ENCODE data around the gene PPP2R5C.
"Not testable (repeated sequence)": the region's sequence is repeated elsewhere in the genome, so short reads cannot be mapped to it uniquely, and the experiment has no call there.

Gene PPP2R5C

GRCh38 chr14:101958418-101959180 is 197.1 kb downstream of the PPP2R5C start:
- DNase-seq = no peak

- no peak for DNase-seq
Measured at GRCh38 chr14:101959277-101959676, 197.8 kb downstream of the PPP2R5C start.

GRCh38 chr14:101960225-101960624 is 198.7 kb downstream of the PPP2R5C start:
- DNase-seq = peak in 1 of 2 donors; percentile 11

- peak; percentile 42 to 76 for DNase-seq
Measured at GRCh38 chr14:101961011-101961721, 199.7 kb downstream of the PPP2R5C start.

- DNase-seq = no peak
Measured at GRCh38 chr14:101961746-101962502, 200.4 kb downstream of the PPP2R5C start.

GRCh38 chr14:101962503-101962874 is 201.0 kb downstream of the PPP2R5C start:
- no peak for DNase-seq

- no peak for DNase-seq
Measured at GRCh38 chr14:101963052-101963451, 201.5 kb downstream of the PPP2R5C start.

- DNase-seq = no peak
Measured at GRCh38 chr14:101963656-101964296, 202.3 kb downstream of the PPP2R5C start.

- DNase-seq = peak; percentile 53 to 65
Measured at GRCh38 chr14:101964297-101965180, 203.0 kb downstream of the PPP2R5C start, which contains the start of gene DYNC1H1. DYNC1H1 (plus strand) TSS chr14:101964573; CDS start chr14:101964692, 119 bp downstream.

- peak; percentile 30 to 45 for DNase-seq
Measured at GRCh38 chr14:101965181-101965544, 203.7 kb downstream of the PPP2R5C start.

- no peak for DNase-seq
Measured at GRCh38 chr14:101965770-101966722, 204.5 kb downstream of the PPP2R5C start.

GRCh38 chr14:101966742-101967141 is 205.2 kb downstream of the PPP2R5C start:
- no peak for DNase-seq

GRCh38 chr14:101968186-101968585 is 206.7 kb downstream of the PPP2R5C start:
- DNase-seq = no peak

GRCh38 chr14:101969481-101969880 is 208.0 kb downstream of the PPP2R5C start:
- no peak for DNase-seq

GRCh38 chr14:101970830-101971400 is 209.4 kb downstream of the PPP2R5C start:
- no peak for DNase-seq

- DNase-seq = not testable (repeated sequence)
Measured at GRCh38 chr14:101971458-101971857, 209.9 kb downstream of the PPP2R5C start.

GRCh38 chr14:101972126-101972866 is 210.8 kb downstream of the PPP2R5C start:
- peak in 1 of 2 donors; percentile 12 for DNase-seq

GRCh38 chr14:101973356-101973755 is 211.8 kb downstream of the PPP2R5C start:
- DNase-seq = no peak

- DNase-seq = no peak
Measured at GRCh38 chr14:101975231-101975630, 213.7 kb downstream of the PPP2R5C start.

Measured in bone marrow (tissue), 2 donors.